Measurements from ENCODE around the gene DUSP5. TPM values are rescaled to one million over a fixed set of nuclear protein-coding genes. Genes with fewer than 3 reads are reported as not detected.
"Not testable (repeated sequence)": the region's sequence is repeated elsewhere in the genome, so short reads cannot be mapped to it uniquely, and the experiment has no call there.

The DUSP5 gene
- total RNA-seq, 6 experiments from 2014 or later, result 31.9 to 58.2 (median 35.0) TPM

GRCh38 chr10:110525349-110526260, 27.9 kb downstream of the DUSP5 start:
- peak overlapping the region; percentile 37 for H3K4me3 Mint-ChIP-seq
- peak; percentile 70 for DNase-seq
- H3K4me1 Mint-ChIP-seq (ENCODE audit: low read depth), result peaks cover 83% of the 10 kb centered on the region
- peak overlapping the region; percentile 82 for H3K27ac Mint-ChIP-seq
- H3K36me3 Mint-ChIP-seq (ENCODE audit: low read depth), result peaks cover under 1% of the 10 kb centered on the region; the same call in 1 of the 2 replicates
- TF ChIP-seq CTCF (IDR thresholded peaks at IDR 0.05), result no peak
- H3K9me3 Mint-ChIP-seq, result no peaks in the 10 kb centered on the region
- H3K27me3 Mint-ChIP-seq (ENCODE audit: insufficient read depth), result peaks cover 5% of the 10 kb centered on the region

DNA sequence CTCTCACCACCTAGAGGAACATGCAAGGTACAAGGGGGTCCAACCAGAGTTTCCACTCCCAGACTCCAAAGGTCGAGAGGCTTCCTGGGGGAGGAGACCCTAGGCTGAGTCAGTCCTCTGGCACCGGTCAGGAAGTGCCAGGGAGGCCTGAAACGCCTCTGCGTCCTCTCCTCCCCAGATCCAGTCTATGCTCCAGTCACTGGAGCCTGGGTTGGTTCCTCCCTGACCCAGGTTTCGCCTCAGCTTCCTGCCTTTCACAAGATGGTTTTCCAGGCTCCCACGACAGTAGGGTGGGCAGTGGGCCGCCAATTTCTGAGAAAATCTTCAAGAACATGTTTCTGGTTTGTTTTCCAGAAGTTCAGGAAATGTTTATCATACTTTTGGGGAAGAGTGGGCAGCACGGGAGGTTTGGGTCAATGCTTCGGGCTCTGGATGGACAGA, 30.0 kb downstream of the DUSP5 start:
- TF ChIP-seq CTCF (IDR thresholded peaks at IDR 0.05), result no peak
- no peaks in the 10 kb centered on the region for H3K36me3 Mint-ChIP-seq (ENCODE audit: low read depth)
- H3K4me1 Mint-ChIP-seq (ENCODE audit: low read depth), result peaks cover 80% of the 10 kb centered on the region
- no peaks in the 10 kb centered on the region for H3K9me3 Mint-ChIP-seq
- DNase-seq, result no peak
- peak overlapping the region; percentile 41 for H3K4me3 Mint-ChIP-seq
- peaks cover 5% of the 10 kb centered on the region for H3K27me3 Mint-ChIP-seq (ENCODE audit: insufficient read depth)
- H3K27ac Mint-ChIP-seq, result peak overlapping the region; percentile 72

DNA sequence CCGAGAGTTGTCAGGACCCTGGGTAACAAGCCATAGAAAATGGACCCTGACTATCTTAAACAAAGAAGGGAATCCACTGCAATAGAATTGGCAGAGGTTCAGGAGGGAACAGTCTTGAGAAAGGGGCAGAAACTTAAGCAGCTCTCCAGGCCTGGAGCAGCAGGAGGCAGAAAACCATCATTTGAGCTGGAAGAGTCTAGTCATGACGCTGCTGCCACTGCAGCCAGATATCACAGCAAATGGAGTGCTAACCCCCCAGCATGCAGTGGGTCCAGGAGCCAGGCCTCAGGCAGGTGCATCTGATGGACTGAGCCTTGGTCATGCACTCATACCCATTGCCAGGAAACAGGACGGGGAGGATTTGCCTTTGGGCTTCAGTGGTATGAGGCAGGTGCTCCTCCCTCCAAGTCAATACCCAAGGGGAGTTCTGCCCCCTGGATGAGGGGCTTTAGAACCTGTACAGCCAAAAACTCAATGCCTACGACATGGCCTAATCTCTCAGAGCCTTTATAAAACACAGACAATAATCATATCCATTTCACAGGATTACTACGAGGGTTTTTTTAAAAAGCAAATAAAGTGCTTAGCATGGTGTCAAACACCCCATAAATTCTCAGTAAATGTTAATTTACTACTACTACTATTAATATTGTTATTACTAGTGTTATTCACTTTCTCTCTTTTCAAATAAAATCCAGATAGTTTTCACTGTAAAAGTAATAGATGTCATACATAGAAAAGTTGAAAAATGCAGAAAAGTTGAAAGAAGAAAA, 30.7 kb downstream of the DUSP5 start:
- Mint-ChIP-seq H3K36me3 (ENCODE audit: low read depth) (no peaks in the 10 kb centered on the region), H3K4me1 (ENCODE audit: low read depth) (peaks cover 80% of the 10 kb centered on the region), H3K9me3 (no peaks in the 10 kb centered on the region), H3K27me3 (ENCODE audit: insufficient read depth) (peaks cover 5% of the 10 kb centered on the region), H3K27ac (peak overlapping the region; percentile 72), H3K4me3 (peak overlapping the region; percentile 24)
- no peak for TF ChIP-seq CTCF (IDR thresholded peaks at IDR 0.05)
- no peak for DNase-seq

DNA sequence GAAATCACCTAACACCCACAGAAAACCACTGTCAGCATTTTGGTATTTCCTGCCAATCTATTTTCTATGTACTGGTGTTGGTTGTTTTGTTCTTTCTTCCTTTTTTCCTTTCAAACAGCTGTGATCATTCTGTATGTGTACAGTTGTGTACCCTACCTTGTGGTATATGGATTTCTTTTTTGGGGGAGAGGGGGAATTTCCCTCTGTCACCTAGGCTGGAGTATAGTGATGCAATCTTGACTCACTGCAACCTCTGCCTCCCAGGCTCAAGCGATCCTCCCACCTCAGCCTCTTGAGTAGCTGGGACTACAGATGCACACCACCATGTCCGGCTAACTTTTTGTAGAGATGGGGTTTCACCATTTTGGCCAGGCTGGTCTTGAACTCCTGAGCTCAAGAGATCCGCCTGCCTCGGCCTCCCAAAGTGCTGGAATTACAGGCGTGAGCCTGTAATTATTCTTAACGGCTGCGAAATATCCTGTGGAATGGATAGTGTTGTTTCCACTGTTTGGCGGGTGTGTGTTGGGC, 31.4 kb downstream of the DUSP5 start:
- H3K4me1 Mint-ChIP-seq (ENCODE audit: low read depth), result peaks cover 75% of the 10 kb centered on the region
- not testable (repeated sequence) for H3K27me3 Mint-ChIP-seq (ENCODE audit: insufficient read depth); H3K9me3 Mint-ChIP-seq; DNase-seq; H3K36me3 Mint-ChIP-seq (ENCODE audit: low read depth)
- peak overlapping the region; percentile 24 for H3K4me3 Mint-ChIP-seq
- peak overlapping the region; percentile 72 for H3K27ac Mint-ChIP-seq

- peak overlapping the region; percentile 24; the same call in 1 of the 2 replicates for H3K4me3 Mint-ChIP-seq
- H3K27me3 Mint-ChIP-seq (ENCODE audit: insufficient read depth), result peaks cover 5% of the 10 kb centered on the region
- H3K27ac Mint-ChIP-seq, result peak overlapping the region; percentile 72
- no peak for TF ChIP-seq CTCF (IDR thresholded peaks at IDR 0.05)
- H3K4me1 Mint-ChIP-seq (ENCODE audit: low read depth), result peaks cover 74% of the 10 kb centered on the region
- no peaks in the 10 kb centered on the region for H3K9me3 Mint-ChIP-seq
- H3K36me3 Mint-ChIP-seq (ENCODE audit: low read depth), result no peaks in the 10 kb centered on the region
- DNase-seq, result no peak
Observed at GRCh38 chr10:110529596-110530011, 31.9 kb downstream of the DUSP5 start.
